ENCODE data around the gene HLA-DRA.

- TF ChIP-seq CTCF (IDR thresholded peaks at IDR 0.05) (no peak), POLR2A (IDR thresholded peaks at IDR 0.05) (no peak)
Measured at GRCh38 chr6:32457054-32457453, 17.4 kb downstream of the HLA-DRA start.

Measured in thyroid gland (tissue), 4 donors.